ENCODE measurements around the gene CHMP6. TPM values are rescaled to one million over a fixed set of nuclear protein-coding genes. Genes with fewer than 3 reads are reported as not detected.
"Not testable (repeated sequence)": the region's sequence is repeated elsewhere in the genome, so short reads cannot be mapped to it uniquely, and the experiment has no call there.

CHMP6 gene
- total RNA-seq, 1 experiment from 2014 or later: 23.1 TPM

DNA sequence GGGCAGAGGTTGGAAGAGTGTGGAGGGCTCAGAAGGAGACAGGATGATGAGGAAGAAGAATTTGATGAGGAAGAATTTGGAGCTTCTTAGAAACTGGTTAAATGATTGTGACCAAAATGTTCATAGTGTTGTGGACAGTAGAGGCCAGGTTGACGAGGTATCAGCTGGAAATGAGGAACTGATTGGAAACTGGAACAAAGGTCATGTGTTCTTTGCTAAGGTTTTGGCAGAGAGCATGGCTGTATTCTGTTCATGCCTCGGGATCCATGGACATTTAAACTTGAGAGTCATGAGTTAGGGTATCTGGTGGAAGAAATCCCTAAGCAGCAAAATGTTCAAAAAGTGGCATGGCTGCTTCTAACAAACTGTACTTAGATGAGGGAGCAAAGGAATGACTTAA lies 19.3 kb downstream of the CHMP6 start:
- H3K4me2 ChIP-seq (ENCODE audit: low read depth, low read length, poor library complexity, severe bottlenecking): no peak overlapping the region
- no peaks in the 10 kb centered on the region for H3K9me2 ChIP-seq (replicated peaks; ENCODE audit: insufficient read depth, low read length)
- no peak for DNase-seq
- no peak overlapping the region for H3K4me3 ChIP-seq (ENCODE audit: low read length)
- no peaks in the 10 kb centered on the region for H3K27me3 ChIP-seq (ENCODE audit: low read length)
- H4K20me1 ChIP-seq (ENCODE audit: insufficient read depth, low read depth, low read length): no peaks in the 10 kb centered on the region
- H3K27ac ChIP-seq (ENCODE audit: low read length): no peak overlapping the region
- no peak overlapping the region for H3K9ac ChIP-seq (ENCODE audit: low read length)
- no peaks in the 10 kb centered on the region for H3K79me2 ChIP-seq (ENCODE audit: low read length)
- H2AFZ ChIP-seq (ENCODE audit: low read length): no peak overlapping the region
- H3K9me3 ChIP-seq (ENCODE audit: low read length): no peaks in the 10 kb centered on the region
- H3K4me1 ChIP-seq (ENCODE audit: low read length): no peaks in the 10 kb centered on the region
- no peaks in the 10 kb centered on the region for H3K36me3 ChIP-seq (ENCODE audit: insufficient read depth, low read length)

DNA sequence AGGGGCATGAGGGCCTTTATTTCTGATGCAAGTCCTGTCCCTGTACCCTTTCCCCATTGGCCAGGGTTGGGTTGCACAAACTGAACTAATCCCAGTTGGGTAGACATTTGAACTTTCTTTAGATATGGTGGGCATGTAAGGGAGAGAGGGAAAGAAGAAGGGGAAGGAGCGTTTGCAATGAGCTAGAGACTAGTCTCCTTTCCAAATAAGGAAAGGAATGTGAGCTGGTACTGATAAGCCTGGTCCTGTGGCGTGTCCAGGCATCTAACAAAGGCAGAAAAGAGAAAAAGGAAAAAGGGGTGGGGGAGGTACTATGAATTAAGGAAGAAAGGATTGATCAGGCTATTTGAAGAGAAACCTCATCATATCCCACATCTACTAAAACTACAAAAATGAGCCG lies 20.3 kb downstream of the CHMP6 start:
- no peak overlapping the region for H3K4me3 ChIP-seq (ENCODE audit: low read length)
- H4K20me1 ChIP-seq (ENCODE audit: insufficient read depth, low read depth, low read length): no peaks in the 10 kb centered on the region
- no peaks in the 10 kb centered on the region for H3K4me1 ChIP-seq (ENCODE audit: low read length)
- peaks cover 3% of the 10 kb centered on the region; the same call in 1 of the 2 replicates for H3K9me3 ChIP-seq (ENCODE audit: low read length)
- no peaks in the 10 kb centered on the region for H3K79me2 ChIP-seq (ENCODE audit: low read length)
- no peak overlapping the region for H3K4me2 ChIP-seq (ENCODE audit: low read depth, low read length, poor library complexity, severe bottlenecking)
- no peak overlapping the region for H3K27ac ChIP-seq (ENCODE audit: low read length)
- no peaks in the 10 kb centered on the region for H3K36me3 ChIP-seq (ENCODE audit: insufficient read depth, low read length)
- H3K9ac ChIP-seq (ENCODE audit: low read length): no peak overlapping the region
- no peak overlapping the region for H2AFZ ChIP-seq (ENCODE audit: low read length)
- DNase-seq: no peak
- H3K27me3 ChIP-seq (ENCODE audit: low read length): no peaks in the 10 kb centered on the region
- no peaks in the 10 kb centered on the region for H3K9me2 ChIP-seq (replicated peaks; ENCODE audit: insufficient read depth, low read length)

DNA sequence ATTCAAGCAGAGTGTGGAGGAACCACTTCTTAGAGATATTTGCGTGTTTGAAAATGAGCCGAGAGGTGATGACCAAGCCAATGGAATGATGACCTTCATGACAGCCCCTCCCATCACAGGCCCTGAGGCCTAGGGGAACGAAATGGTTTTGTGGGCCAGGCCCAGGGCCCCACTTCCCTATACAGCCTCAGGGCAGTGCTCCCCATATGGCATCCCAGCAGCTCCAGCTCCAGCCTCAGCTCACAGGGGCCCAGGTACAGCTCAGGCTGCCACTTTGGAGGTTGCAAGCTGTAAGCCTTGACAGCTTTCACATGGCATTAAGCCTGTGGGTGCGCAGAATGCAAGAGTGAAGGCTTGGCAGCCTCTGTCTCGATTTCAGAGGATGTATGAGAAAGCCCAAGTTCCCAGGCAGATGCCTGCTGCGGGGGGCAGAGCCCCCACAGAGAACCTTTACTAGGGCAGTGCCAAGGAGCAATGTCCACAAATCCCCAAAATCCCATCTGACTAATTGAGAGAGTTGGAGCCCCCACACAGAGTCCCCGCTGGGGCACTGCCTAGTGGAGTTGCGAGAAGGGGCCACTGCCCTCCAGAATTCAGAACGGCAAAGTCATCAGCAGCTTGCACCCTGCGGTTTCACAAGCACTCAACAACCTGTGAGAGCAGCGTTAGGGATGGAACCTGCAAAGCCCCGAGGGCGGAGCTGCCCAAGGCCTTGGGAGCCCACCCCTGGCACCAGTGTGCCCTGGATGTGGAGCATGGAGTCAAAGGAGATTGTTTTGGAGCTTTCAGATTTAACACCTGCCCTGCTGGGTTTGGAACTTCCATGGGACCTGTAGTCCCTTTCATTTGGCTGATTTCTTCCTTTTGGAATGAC lies 21.2 kb downstream of the CHMP6 start:
- DNase-seq: no peak
- no peaks in the 10 kb centered on the region for H3K27me3 ChIP-seq (ENCODE audit: low read length)
- no peak overlapping the region for H3K4me3 ChIP-seq (ENCODE audit: low read length)
- H2AFZ ChIP-seq (ENCODE audit: low read length): no peak overlapping the region
- H3K4me2 ChIP-seq (ENCODE audit: low read depth, low read length, poor library complexity, severe bottlenecking): no peak overlapping the region
- no peaks in the 10 kb centered on the region for H3K9me2 ChIP-seq (replicated peaks; ENCODE audit: insufficient read depth, low read length)
- H3K36me3 ChIP-seq (ENCODE audit: insufficient read depth, low read length): no peaks in the 10 kb centered on the region
- H3K9ac ChIP-seq (ENCODE audit: low read length): no peak overlapping the region
- H4K20me1 ChIP-seq (ENCODE audit: insufficient read depth, low read depth, low read length): no peaks in the 10 kb centered on the region
- no peaks in the 10 kb centered on the region for H3K4me1 ChIP-seq (ENCODE audit: low read length)
- no peaks in the 10 kb centered on the region for H3K79me2 ChIP-seq (ENCODE audit: low read length)
- H3K27ac ChIP-seq (ENCODE audit: low read length): no peak overlapping the region
- peaks cover 3% of the 10 kb centered on the region; the same call in 1 of the 2 replicates for H3K9me3 ChIP-seq (ENCODE audit: low read length)

DNA sequence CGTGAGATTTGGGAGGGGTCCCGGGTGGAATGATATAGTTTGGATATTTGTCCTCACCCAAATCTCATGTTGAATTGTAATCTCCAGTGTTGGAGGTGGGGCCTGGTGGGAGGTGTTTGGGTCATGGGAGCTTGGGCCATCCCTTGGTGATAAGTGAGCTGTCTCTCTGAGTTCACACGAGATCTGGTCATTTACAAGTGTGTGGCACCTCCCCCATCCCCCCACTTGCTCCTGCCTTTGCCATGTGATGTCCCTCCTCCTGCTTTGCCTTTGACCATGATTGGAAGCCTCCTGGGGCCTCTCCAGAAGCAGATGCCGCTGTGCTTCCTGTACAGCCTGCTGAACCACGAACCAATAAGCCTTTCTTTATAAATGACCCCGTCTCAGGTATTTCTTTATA lies 22.0 kb downstream of the CHMP6 start:
- H2AFZ ChIP-seq (ENCODE audit: low read length): no peak overlapping the region
- H3K4me2 ChIP-seq (ENCODE audit: low read depth, low read length, poor library complexity, severe bottlenecking): no peak overlapping the region
- no peaks in the 10 kb centered on the region for H3K9me2 ChIP-seq (replicated peaks; ENCODE audit: insufficient read depth, low read length)
- H4K20me1 ChIP-seq (ENCODE audit: insufficient read depth, low read depth, low read length): no peaks in the 10 kb centered on the region
- H3K4me1 ChIP-seq (ENCODE audit: low read length): no peaks in the 10 kb centered on the region
- H3K79me2 ChIP-seq (ENCODE audit: low read length): no peaks in the 10 kb centered on the region
- no peak overlapping the region for H3K27ac ChIP-seq (ENCODE audit: low read length)
- no peak for DNase-seq
- peaks cover 3% of the 10 kb centered on the region; the same call in 1 of the 2 replicates for H3K9me3 ChIP-seq (ENCODE audit: low read length)
- no peaks in the 10 kb centered on the region for H3K27me3 ChIP-seq (ENCODE audit: low read length)
- no peak overlapping the region for H3K9ac ChIP-seq (ENCODE audit: low read length)
- H3K4me3 ChIP-seq (ENCODE audit: low read length): no peak overlapping the region
- H3K36me3 ChIP-seq (ENCODE audit: insufficient read depth, low read length): no peaks in the 10 kb centered on the region

DNA sequence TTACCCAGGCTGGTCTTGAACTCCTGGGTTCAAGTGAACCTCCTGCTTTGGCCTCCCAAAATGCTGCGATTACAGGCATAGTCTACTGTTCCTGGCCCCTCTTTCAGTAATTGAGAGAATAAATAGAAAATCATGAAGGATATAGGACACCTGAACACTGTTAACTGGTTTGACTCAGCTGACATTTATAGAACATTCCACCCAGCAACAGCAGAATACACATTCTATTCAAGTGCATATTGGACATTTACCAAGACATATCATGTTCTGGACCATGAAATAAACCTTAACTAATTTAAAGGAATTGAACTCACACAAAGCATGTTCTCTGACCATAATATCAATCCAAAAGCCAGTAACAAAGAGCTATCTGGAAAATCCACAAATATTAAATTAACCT lies 23.5 kb downstream of the CHMP6 start:
- Histone ChIP-seq H3K9me2 (replicated peaks; ENCODE audit: insufficient read depth, low read length) (no peaks in the 10 kb centered on the region), H3K9ac (ENCODE audit: low read length) (no peak overlapping the region), H3K79me2 (ENCODE audit: low read length) (no peaks in the 10 kb centered on the region), H3K4me1 (ENCODE audit: low read length) (no peaks in the 10 kb centered on the region), H3K36me3 (ENCODE audit: insufficient read depth, low read length) (no peaks in the 10 kb centered on the region), H3K4me2 (ENCODE audit: low read depth, low read length, poor library complexity, severe bottlenecking) (no peak overlapping the region), H3K27me3 (ENCODE audit: low read length) (no peaks in the 10 kb centered on the region), H3K4me3 (ENCODE audit: low read length) (no peak overlapping the region), H3K9me3 (ENCODE audit: low read length) (peaks cover 3% of the 10 kb centered on the region; the same call in 1 of the 2 replicates), H4K20me1 (ENCODE audit: insufficient read depth, low read depth, low read length) (no peaks in the 10 kb centered on the region), H3K27ac (ENCODE audit: low read length) (no peak overlapping the region), H2AFZ (ENCODE audit: low read length) (no peak overlapping the region)
- DNase-seq: no peak

DNA sequence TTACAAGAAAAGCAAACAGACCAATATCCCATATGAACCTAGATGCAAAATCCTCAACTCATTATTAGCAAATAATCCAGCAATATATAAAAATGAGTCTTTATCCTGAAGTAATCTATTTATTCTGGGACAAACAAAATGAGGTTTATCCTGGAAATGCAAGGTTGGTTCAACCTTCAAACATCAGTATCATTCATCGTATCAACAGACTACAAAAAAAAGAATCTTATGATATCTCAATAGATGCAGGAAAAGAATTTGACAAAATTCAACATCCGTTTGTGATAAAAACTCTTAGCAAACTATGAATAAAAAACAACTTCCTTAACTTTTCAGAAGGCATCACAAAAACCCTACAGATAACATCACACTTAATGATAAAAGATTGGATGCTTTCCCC lies 24.9 kb downstream of the CHMP6 start:
- Histone ChIP-seq H3K9me3 (ENCODE audit: low read length) (peaks cover 3% of the 10 kb centered on the region; the same call in 1 of the 2 replicates), H2AFZ (ENCODE audit: low read length) (no peak overlapping the region), H3K27ac (ENCODE audit: low read length) (no peak overlapping the region), H3K4me1 (ENCODE audit: low read length) (no peaks in the 10 kb centered on the region), H3K4me3 (ENCODE audit: low read length) (no peak overlapping the region), H3K9ac (ENCODE audit: low read length) (no peak overlapping the region), H3K79me2 (ENCODE audit: low read length) (no peaks in the 10 kb centered on the region), H3K4me2 (ENCODE audit: low read depth, low read length, poor library complexity, severe bottlenecking) (no peak overlapping the region), H3K9me2 (replicated peaks; ENCODE audit: insufficient read depth, low read length) (no peaks in the 10 kb centered on the region), H3K27me3 (ENCODE audit: low read length) (no peaks in the 10 kb centered on the region), H4K20me1 (ENCODE audit: insufficient read depth, low read depth, low read length) (no peaks in the 10 kb centered on the region), H3K36me3 (ENCODE audit: insufficient read depth, low read length) (no peaks in the 10 kb centered on the region)
- DNase-seq: no peak

DNA sequence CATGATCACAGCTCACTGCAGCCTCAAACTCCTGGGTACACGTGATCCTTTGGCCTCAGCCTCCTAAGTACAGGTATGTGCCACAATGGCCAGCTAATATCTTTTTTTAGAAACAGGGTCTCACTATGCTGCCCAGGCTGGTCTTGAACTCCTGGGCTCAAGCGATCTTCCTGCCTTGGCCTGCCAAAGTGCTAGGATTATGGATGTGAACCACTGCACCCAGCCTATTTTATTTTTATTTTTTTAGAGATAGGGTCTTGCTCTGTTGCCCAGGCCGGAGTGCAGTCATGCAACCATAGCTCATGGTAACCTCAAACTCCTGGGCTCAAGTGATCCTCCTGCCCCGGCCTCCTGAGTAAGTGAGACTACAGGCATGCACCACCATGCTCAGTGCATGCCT lies 25.7 kb downstream of the CHMP6 start:
- H3K9me3 ChIP-seq (ENCODE audit: low read length); H3K27ac ChIP-seq (ENCODE audit: low read length); H3K9ac ChIP-seq (ENCODE audit: low read length); H3K4me2 ChIP-seq (ENCODE audit: low read depth, low read length, poor library complexity, severe bottlenecking); H3K4me1 ChIP-seq (ENCODE audit: low read length); H2AFZ ChIP-seq (ENCODE audit: low read length); H3K27me3 ChIP-seq (ENCODE audit: low read length); H3K79me2 ChIP-seq (ENCODE audit: low read length); H4K20me1 ChIP-seq (ENCODE audit: insufficient read depth, low read depth, low read length); H3K36me3 ChIP-seq (ENCODE audit: insufficient read depth, low read length); H3K9me2 ChIP-seq (replicated peaks; ENCODE audit: insufficient read depth, low read length); H3K4me3 ChIP-seq (ENCODE audit: low read length); DNase-seq: not testable (repeated sequence)

DNA sequence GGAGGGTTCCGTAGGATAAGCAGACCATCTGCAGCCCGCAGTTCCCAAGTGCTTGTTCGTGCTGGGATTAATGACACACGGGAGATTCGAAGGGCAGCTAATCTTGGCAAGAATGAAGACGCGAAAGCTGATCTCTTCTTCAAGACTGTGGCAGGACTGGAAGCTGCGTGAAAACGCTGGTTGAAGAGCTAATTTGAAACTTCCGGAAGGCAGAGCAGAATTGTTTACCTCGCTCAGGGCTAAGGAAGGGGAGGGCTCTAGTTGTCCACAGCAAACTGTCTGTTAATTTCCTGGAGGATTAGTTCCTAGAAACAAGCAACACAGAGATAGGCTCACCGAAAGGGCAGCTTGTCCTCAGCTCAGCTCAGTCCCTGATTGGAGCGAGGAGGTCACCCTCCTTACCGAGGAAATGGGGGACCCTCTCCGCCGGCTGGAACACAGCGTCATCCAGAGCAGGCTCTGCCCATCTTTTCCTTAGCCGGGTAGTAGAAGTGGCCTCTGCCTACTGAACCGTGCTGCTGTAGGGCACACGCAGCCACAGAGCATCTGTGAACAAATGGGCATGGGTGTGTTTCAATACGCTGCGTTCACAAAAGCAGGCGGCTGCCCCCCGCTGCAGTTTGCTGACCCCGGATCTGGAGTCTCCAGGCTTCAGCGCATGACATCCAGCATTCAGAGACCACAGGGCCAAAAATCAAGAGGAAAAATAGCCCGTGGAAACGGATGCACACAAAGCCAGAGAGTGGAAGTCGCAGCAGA lies 26.6 kb downstream of the CHMP6 start:
- no peak overlapping the region for H3K4me2 ChIP-seq (ENCODE audit: low read depth, low read length, poor library complexity, severe bottlenecking)
- no peaks in the 10 kb centered on the region for H3K4me1 ChIP-seq (ENCODE audit: low read length)
- no peak overlapping the region for H3K4me3 ChIP-seq (ENCODE audit: low read length)
- no peaks in the 10 kb centered on the region for H3K79me2 ChIP-seq (ENCODE audit: low read length)
- H3K27ac ChIP-seq (ENCODE audit: low read length): no peak overlapping the region
- no peak for DNase-seq
- no peaks in the 10 kb centered on the region for H4K20me1 ChIP-seq (ENCODE audit: insufficient read depth, low read depth, low read length)
- no peaks in the 10 kb centered on the region for H3K9me2 ChIP-seq (replicated peaks; ENCODE audit: insufficient read depth, low read length)
- H3K36me3 ChIP-seq (ENCODE audit: insufficient read depth, low read length): no peaks in the 10 kb centered on the region
- H2AFZ ChIP-seq (ENCODE audit: low read length): no peak overlapping the region
- H3K9me3 ChIP-seq (ENCODE audit: low read length): peaks cover 3% of the 10 kb centered on the region; the same call in 1 of the 2 replicates
- no peak overlapping the region for H3K9ac ChIP-seq (ENCODE audit: low read length)
- no peaks in the 10 kb centered on the region for H3K27me3 ChIP-seq (ENCODE audit: low read length)
